ENCODE results near the gene ITGA5.

The ITGA5 gene

GRCh38 chr12:54419088-54419887 lies at the start of gene ITGA5:
ITGA5 (minus strand) TSS chr12:54419266; CDS start chr12:54419198, 68 bp downstream.
- no peak for TF ChIP-seq CTCF (IDR thresholded peaks at IDR 0.05; ENCODE audit: low read depth, low read length)
- in situ Hi-C loops (cut with HindIII; ENCODE audit: low sequenced_read_pairs), result no loop called here
- DNase-seq (ENCODE audit: low read depth, low spot score), result peak; percentile 71
- H3K4me3 ChIP-seq (ENCODE audit: low read depth, low read length), result peak within 1 kb of the TSS; percentile 94

DNA sequence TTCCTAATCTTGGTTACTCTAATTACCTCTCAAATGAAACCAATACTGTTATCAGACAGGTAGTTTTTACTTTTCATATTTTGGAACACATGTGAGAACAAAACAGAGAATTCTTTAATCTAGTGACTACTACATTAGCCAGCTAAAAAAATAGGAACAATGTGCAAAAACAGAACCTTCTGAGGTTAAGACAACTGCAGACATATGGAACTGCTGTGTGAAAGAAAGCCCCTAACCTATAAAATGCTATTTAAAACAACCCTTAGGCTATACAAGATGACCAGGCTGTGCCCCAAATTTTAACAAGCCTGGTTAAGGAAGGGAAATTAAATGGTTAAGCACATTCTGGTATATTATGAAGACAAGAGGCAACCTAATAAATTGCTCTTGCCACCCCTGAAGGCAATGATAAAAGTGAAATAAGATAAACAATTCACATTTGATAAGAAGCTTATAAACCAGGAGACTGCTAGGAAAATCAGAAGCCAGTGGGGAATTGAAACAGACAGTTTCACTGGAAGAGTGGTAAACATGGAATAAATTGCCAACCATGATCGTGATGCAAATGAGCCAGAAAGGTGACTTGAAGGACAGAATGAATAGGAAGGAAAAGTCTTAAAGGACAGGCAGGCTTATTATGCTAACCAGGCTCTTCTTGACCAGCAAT lies 46.9 kb upstream of the ITGA5 start:
- no peak for DNase-seq (ENCODE audit: low read depth, low spot score)
- no peak for TF ChIP-seq CTCF (IDR thresholded peaks at IDR 0.05; ENCODE audit: low read depth, low read length)
- in situ Hi-C loops (cut with HindIII; ENCODE audit: low sequenced_read_pairs), result no loop called here
- no peak overlapping the region for H3K4me3 ChIP-seq (ENCODE audit: low read depth, low read length)

DNA sequence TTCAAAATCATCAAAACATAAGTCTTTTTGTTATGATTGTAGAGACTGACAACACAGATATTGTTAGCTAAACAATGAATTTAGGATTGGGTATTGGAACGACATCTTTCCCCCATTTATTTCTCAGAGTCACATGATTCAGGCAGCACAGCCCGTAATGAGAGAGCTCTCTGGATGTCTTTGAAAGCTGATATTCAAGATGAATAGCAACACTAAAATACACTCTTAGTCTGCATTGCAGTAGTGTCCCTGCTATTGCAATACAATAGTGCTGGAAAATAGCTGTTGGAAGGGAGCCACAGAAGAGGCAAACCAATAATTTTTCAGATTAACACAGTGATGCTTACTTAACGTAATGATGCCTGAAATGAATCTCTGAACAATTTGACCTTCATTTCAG lies 44.4 kb upstream of the ITGA5 start:
- TF ChIP-seq CTCF (IDR thresholded peaks at IDR 0.05; ENCODE audit: low read depth, low read length), result no peak
- no peak for DNase-seq (ENCODE audit: low read depth, low spot score)
- in situ Hi-C loops (cut with HindIII; ENCODE audit: low sequenced_read_pairs), result no loop called here
- no peak overlapping the region for H3K4me3 ChIP-seq (ENCODE audit: low read depth, low read length)

- no peak for TF ChIP-seq CTCF (IDR thresholded peaks at IDR 0.05; ENCODE audit: low read depth, low read length)
- in situ Hi-C loops (cut with HindIII; ENCODE audit: low sequenced_read_pairs), result no loop called here
- H3K4me3 ChIP-seq (ENCODE audit: low read depth, low read length), result no peak overlapping the region
- DNase-seq (ENCODE audit: low read depth, low spot score), result peak; percentile 29
Measured at GRCh38 chr12:54463034-54463433, 44.0 kb upstream of the ITGA5 start.

GRCh38 chr12:54460317-54460923 lies 41.4 kb upstream of the ITGA5 start:
- in situ Hi-C loops (cut with HindIII; ENCODE audit: low sequenced_read_pairs), result no loop called here
- TF ChIP-seq CTCF (IDR thresholded peaks at IDR 0.05; ENCODE audit: low read depth, low read length), result no peak
- H3K4me3 ChIP-seq (ENCODE audit: low read depth, low read length), result no peak overlapping the region
- no peak for DNase-seq (ENCODE audit: low read depth, low spot score)

DNA sequence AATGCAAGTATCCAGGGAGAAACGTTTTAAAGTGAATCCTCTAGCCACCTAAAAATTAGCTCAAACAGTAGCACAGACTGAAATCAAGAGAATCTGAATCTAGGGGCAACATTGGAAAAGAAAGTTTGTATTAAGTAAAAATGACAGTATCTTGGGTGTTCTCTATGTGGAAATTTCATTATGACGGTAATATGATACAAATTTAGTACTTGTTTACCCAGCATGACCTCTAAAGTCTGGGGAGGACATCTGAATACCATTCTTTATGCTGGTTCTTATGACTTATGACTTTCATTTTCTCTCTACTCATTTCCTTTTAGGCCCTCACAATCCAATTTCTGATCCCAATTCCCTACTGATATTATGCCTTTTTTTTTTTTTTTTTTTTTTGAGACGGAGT lies 40.3 kb upstream of the ITGA5 start:
- H3K4me3 ChIP-seq (ENCODE audit: low read depth, low read length), result no peak overlapping the region
- TF ChIP-seq CTCF (IDR thresholded peaks at IDR 0.05; ENCODE audit: low read depth, low read length), result no peak
- in situ Hi-C loops (cut with HindIII; ENCODE audit: low sequenced_read_pairs), result no loop called here
- DNase-seq (ENCODE audit: low read depth, low spot score), result no peak
